Liver (tissue), 9 donors: Measurements from ENCODE around the gene IFT81. TPM values are rescaled to one million over a fixed set of nuclear protein-coding genes. Genes with fewer than 3 reads are reported as not detected.

Source experiments
- DNase-seq: peaks from one replicate; pipeline ENCODE4 v3.0.0-alpha.2; 2017; ENCODE audit warnings: low spot score
- H3K27ac ChIP-seq, 2 donors: one replicate each; pipeline ENCODE4 v1.7.0; 2013; ENCODE audit warnings: inconsistent platforms in 2 of 2, low read length in 2 of 2, control low read depth in 1 of 2, low read depth in 1 of 2, mild to moderate bottlenecking in 1 of 2
- H3K27me3 ChIP-seq, 4 donors: one replicate each; pipeline versions ENCODE4 v1.6.1 to v1.7.0; 2013; ENCODE audit warnings: low read length in 3 of 4, inconsistent platforms in 1 of 4, mild to moderate bottlenecking in 1 of 4, moderate library complexity in 1 of 4; ENCODE audit not compliant: control insufficient read depth in 4 of 4, insufficient read depth in 4 of 4
- H3K36me3 ChIP-seq, 4 donors: one replicate each; pipeline versions ENCODE4 v1.6.1 to v1.7.0; 2013; ENCODE audit warnings: low read length in 3 of 4, mild to moderate bottlenecking in 3 of 4, low read depth in 1 of 4, moderate library complexity in 1 of 4; ENCODE audit not compliant: control insufficient read depth in 4 of 4, insufficient read depth in 3 of 4
- H3K4me1 ChIP-seq, 4 donors: one replicate each; pipeline versions ENCODE4 v1.6.1 to v1.7.0; 2013; ENCODE audit warnings: low read length in 3 of 4, mild to moderate bottlenecking in 3 of 4, moderate library complexity in 1 of 4; ENCODE audit not compliant: control insufficient read depth in 4 of 4, insufficient read depth in 4 of 4
- H3K4me3 ChIP-seq, 3 donors: one replicate each; pipeline versions ENCODE4 v1.6.1 to v1.7.0; 2013; ENCODE audit warnings: low read length in 3 of 3, control low read depth in 1 of 3, low read depth in 1 of 3, mild to moderate bottlenecking in 1 of 3
- H3K9ac ChIP-seq, 2 donors: one replicate each; pipeline ENCODE4 v1.7.0; 2013; ENCODE audit warnings: low read length in 2 of 2, mild to moderate bottlenecking in 2 of 2, moderate library complexity in 2 of 2, control low read depth in 1 of 2, low read depth in 1 of 2
- H3K9me3 ChIP-seq, 4 donors: one replicate each; pipeline versions ENCODE4 v1.6.1 to v1.7.0; 2013; ENCODE audit warnings: low read length in 3 of 4; ENCODE audit not compliant: control insufficient read depth in 4 of 4
- EGR1 ChIP-seq, 2 donors: IDR thresholded peaks; 2 replicates each; pipeline ENCODE4 v1.6.1; 2016 to 2018; ENCODE audit warnings: antibody characterized with exemption in 2 of 2, low read depth in 2 of 2
- FOXA1 ChIP-seq: IDR thresholded peaks from 2 replicates; pipeline ENCODE4 v1.6.1; 2016; ENCODE audit warnings: antibody characterized with exemption
- GABPA ChIP-seq, 2 donors: IDR thresholded peaks in 1 of 2; conservative IDR thresholded peaks in 1 of 2; 2 replicates each; pipeline ENCODE4 v1.6.1; 2016; ENCODE audit warnings: antibody characterized with exemption in 2 of 2, mild to moderate bottlenecking in 1 of 2, moderate library complexity in 1 of 2
- HNF4A ChIP-seq, 2 donors: conservative IDR thresholded peaks; 2 replicates each; pipeline ENCODE4 v1.6.1; 2016; ENCODE audit warnings: antibody characterized with exemption in 2 of 2, mild to moderate bottlenecking in 2 of 2
- HNF4G ChIP-seq: IDR thresholded peaks from 2 replicates; pipeline ENCODE4 v1.6.1; 2016; ENCODE audit warnings: antibody characterized with exemption
- NR2F2 ChIP-seq: IDR thresholded peaks from 2 replicates; pipeline ENCODE4 v1.6.1; 2016; ENCODE audit warnings: antibody characterized with exemption
- RAD21 ChIP-seq, 2 donors: IDR thresholded peaks; 2 replicates each; pipeline ENCODE4 v1.6.1; 2016; ENCODE audit warnings: antibody characterized with exemption in 2 of 2, mild to moderate bottlenecking in 2 of 2
- SP1 ChIP-seq: IDR thresholded peaks from 2 replicates; pipeline ENCODE4 v1.6.1; 2018; ENCODE audit warnings: antibody characterized with exemption, mild to moderate bottlenecking
- TAF1 ChIP-seq: conservative IDR thresholded peaks from 2 replicates; pipeline ENCODE4 v1.6.1; 2016; ENCODE audit warnings: antibody characterized with exemption, mild to moderate bottlenecking
- WGBS: extraction: QIAGEN DNeasy Blood & Tissue Kit; methylation state at CpG from one replicate; pipeline ENCODE4 v1.1.7; 2013; 5-methylcytosine and 5-hydroxymethylcytosine counted together
- polyA plus RNA-seq, 2 donors: library from polyadenylated mRNA; stranded (reverse) in 1 of 2; unstranded in 1 of 2; fragments of 200-250 nt in 1 of 2; fragments of >200 nt in 1 of 2; fragmentation: Nextera tagmentation in 1 of 2; extraction: Ambion mirVana in 1 of 2; gene quantifications; one replicate each; pipeline versions ENCODE4 v1.2.1 to v1.2.3, GENCODE V29; 2013 to 2015
- total RNA-seq, 2 donors: library from RNA; depleted of rRNA; stranded (reverse); fragments of >200 nt; gene quantifications; one replicate each; pipeline ENCODE4 v1.2.3, GENCODE V29; 2014
- TF ChIP-seq, protein P1 (sequence below): IDR thresholded peaks from 2 replicates; pipeline ENCODE4 v1.6.1; 2016; ENCODE audit warnings: antibody characterized with exemption
- TF ChIP-seq, protein P2 (sequence below): IDR thresholded peaks from 2 replicates; pipeline ENCODE4 v1.6.1; 2016; ENCODE audit warnings: antibody characterized with exemption
- TF ChIP-seq, protein P3 (sequence below): fragments of 150-350 bp; IDR thresholded peaks from 2 replicates; pipeline ENCODE4 v1.5.1; 2017; ENCODE audit warnings: improper control_type of control experiment, low read depth, low read length; ENCODE audit not compliant: missing input control
- TF ChIP-seq, protein P4 (sequence below): IDR thresholded peaks from 2 replicates; pipeline ENCODE4 v1.6.1; 2016; ENCODE audit warnings: antibody characterized with exemption
- donor health status: healthy.
- donor health status: healthy.
- donor health status: healthy.
- donor health status: healthy.
- donor health status: healthy.

IFT81 gene
- total and polyA plus RNA-seq, 4 donors, result 1.9 to 4.9 (median 2.8) TPM

DNA sequence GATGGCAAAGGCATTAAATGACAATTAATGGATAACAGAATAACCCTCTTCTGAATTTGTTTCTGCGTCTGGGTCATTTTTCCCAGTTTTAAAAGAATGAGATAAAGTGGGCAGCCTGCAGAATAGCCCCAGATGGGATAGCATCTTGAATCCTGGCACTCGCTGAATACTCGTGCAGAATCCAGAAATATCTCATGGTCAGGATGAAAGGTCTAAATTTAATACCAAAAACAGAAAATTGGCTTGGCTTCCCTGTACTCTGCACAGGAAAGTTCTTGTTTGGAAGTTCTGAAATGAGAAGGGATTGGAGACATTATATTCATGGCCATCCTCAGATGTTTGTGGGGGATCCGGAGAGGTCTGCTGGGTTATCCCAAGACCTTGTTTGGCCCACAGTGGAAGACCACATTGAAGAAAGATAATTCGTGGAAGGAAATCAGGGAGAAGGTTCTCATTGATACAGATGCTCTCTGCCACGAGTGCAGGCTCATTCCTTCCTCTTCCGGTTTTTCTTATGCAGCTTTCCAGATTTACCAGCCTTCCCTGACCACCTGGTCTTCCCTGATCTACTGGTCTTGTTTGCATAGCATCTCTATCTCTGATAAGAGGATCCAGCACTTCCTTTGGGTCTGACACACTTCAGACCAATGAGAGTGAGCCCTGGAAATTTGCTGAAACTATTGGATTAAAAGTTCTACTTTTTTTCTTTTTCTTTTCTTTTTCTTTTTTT lies 6.0 kb upstream of the IFT81 start (continued):
- TF ChIP-seq SP1, result no peak

DNA sequence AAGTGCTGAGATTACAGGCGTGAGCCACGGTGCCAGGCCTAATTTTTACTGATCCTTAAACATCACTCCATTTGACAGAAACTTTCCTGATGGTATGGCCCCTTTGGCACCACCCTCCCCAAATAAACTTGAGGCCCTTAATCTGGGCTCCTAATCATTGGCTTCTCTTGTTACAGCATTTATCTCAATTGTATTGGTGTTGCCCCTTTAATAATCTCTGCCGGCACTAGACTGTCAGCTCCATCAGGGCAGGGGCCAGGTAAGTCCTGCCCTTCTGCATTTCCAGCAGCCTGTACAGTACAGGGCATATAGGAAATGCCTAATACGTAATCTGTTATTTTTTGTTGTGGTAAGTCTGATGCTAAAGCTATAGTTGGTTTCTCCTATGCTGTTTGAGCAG lies 1.2 kb upstream of the IFT81 start:
- no peaks in the 10 kb centered on the region for H3K36me3 ChIP-seq
- no peak for DNase-seq

DNA sequence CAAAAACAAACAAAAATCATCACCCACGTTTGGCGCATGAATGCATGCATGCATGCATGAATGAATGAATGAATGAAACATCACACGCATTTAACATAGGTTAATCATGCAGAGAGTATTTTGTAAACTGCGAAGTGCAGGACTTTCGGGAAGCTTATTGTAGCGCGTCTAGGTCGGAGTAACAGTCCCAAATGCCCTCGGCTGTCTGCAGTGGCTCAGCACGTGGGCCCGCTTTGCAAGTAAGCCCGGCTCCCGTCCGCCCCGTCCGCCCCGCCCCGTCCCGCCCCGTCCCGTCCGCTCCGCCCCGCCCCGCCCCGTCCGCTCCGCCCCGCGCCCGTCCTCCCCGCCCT lies 263 bp upstream of the IFT81 start:
- H3K4me1 ChIP-seq, result peaks cover 3 to 12% (median 4%) of the 10 kb centered on the region in 4 donors
- H3K27ac ChIP-seq, result no peak overlapping the region
- H3K27me3 ChIP-seq, result no peaks in the 10 kb centered on the region
- DNase-seq, result no peak
- H3K9me3 ChIP-seq, result no peaks in the 10 kb centered on the region
- no peak for TF ChIP-seq RAD21 (IDR thresholded peaks at IDR 0.05)
- TF ChIP-seq, protein P1, sequence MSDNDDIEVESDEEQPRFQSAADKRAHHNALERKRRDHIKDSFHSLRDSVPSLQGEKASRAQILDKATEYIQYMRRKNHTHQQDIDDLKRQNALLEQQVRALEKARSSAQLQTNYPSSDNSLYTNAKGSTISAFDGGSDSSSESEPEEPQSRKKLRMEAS, result peak; percentile 55
- no peak for TF ChIP-seq SP1
- TF ChIP-seq FOXA1, result no peak
- TF ChIP-seq, protein P2, sequence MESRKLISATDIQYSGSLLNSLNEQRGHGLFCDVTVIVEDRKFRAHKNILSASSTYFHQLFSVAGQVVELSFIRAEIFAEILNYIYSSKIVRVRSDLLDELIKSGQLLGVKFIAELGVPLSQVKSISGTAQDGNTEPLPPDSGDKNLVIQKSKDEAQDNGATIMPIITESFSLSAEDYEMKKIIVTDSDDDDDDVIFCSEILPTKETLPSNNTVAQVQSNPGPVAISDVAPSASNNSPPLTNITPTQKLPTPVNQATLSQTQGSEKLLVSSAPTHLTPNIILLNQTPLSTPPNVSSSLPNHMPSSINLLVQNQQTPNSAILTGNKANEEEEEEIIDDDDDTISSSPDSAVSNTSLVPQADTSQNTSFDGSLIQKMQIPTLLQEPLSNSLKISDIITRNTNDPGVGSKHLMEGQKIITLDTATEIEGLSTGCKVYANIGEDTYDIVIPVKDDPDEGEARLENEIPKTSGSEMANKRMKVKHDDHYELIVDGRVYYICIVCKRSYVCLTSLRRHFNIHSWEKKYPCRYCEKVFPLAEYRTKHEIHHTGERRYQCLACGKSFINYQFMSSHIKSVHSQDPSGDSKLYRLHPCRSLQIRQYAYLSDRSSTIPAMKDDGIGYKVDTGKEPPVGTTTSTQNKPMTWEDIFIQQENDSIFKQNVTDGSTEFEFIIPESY, result no peak
- no peak overlapping the region for H3K9ac ChIP-seq
- 6% methylated on average over 32 of the region's 32 CpGs for WGBS
- no peaks in the 10 kb centered on the region for H3K36me3 ChIP-seq
- no peak overlapping the region for H3K4me3 ChIP-seq

More for the DNA sequence above, 1.2 kb upstream of the IFT81 start:
- Histone ChIP-seq H3K4me1 (peaks cover 3 to 12% (median 6%) of the 10 kb centered on the region in 4 donors), H3K9ac (no peak overlapping the region), H3K27me3 (no peaks in the 10 kb centered on the region), H3K4me3 (no peak overlapping the region), H3K27ac (no peak overlapping the region), H3K9me3 (no peaks in the 10 kb centered on the region)
- WGBS, result 95% methylated on average over 4 of the region's 4 CpGs
- TF ChIP-seq, protein P3, sequence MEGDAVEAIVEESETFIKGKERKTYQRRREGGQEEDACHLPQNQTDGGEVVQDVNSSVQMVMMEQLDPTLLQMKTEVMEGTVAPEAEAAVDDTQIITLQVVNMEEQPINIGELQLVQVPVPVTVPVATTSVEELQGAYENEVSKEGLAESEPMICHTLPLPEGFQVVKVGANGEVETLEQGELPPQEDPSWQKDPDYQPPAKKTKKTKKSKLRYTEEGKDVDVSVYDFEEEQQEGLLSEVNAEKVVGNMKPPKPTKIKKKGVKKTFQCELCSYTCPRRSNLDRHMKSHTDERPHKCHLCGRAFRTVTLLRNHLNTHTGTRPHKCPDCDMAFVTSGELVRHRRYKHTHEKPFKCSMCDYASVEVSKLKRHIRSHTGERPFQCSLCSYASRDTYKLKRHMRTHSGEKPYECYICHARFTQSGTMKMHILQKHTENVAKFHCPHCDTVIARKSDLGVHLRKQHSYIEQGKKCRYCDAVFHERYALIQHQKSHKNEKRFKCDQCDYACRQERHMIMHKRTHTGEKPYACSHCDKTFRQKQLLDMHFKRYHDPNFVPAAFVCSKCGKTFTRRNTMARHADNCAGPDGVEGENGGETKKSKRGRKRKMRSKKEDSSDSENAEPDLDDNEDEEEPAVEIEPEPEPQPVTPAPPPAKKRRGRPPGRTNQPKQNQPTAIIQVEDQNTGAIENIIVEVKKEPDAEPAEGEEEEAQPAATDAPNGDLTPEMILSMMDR, result no peak
- TF ChIP-seq, protein P1, result no peak

DNA sequence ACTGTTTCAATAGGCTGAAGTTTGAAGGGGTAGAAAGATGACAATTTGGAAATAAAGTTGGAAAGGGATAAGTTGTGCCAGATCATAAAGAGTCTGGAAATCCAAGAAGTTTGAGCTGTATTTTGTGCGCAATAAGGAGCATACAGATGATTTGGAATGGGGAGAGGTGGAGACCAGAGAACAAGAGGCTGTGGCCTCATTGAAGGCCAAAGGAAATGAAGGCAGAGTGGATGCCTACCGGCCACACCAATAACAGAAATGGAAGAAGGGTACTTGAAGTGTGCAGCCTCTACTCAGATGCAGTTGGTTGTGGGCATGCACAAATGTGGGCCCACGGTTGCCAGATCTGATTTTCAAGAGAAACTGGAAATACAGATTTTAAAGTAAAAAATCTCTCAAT lies 2.4 kb downstream of the IFT81 start:
- no peak overlapping the region for H3K9ac ChIP-seq
- H3K4me3 ChIP-seq, result no peak overlapping the region
- 94% methylated on average over 3 of the region's 3 CpGs for WGBS
- no peak for DNase-seq
- H3K4me1 ChIP-seq, result peaks cover 3 to 12% (median 4%) of the 10 kb centered on the region in 4 donors
- no peak overlapping the region for H3K27ac ChIP-seq
- no peaks in the 10 kb centered on the region for H3K27me3 ChIP-seq
- no peaks in the 10 kb centered on the region for H3K36me3 ChIP-seq
- no peaks in the 10 kb centered on the region for H3K9me3 ChIP-seq
- no peak for TF ChIP-seq GABPA (IDR thresholded peaks at IDR 0.05 in 1 of 2, conservative IDR thresholded peaks at IDR 0.05 in 1 of 2)
- TF ChIP-seq NR2F2, result no peak
- no peak for TF ChIP-seq FOXA1
- TF ChIP-seq, protein P1, result no peak
- TF ChIP-seq, protein P4, sequence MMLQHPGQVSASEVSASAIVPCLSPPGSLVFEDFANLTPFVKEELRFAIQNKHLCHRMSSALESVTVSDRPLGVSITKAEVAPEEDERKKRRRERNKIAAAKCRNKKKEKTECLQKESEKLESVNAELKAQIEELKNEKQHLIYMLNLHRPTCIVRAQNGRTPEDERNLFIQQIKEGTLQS, result no peak
- no peak for TF ChIP-seq HNF4G
- no peak for TF ChIP-seq EGR1 (IDR thresholded peaks at IDR 0.05; ENCODE audit: low read depth in 2 of 2)
- TF ChIP-seq, protein P3, result no peak
- no peak for TF ChIP-seq TAF1
- no peak for TF ChIP-seq SP1
- no peak for TF ChIP-seq HNF4A (conservative IDR thresholded peaks at IDR 0.05)
